Hepatocyte (in vitro differentiated cells): ENCODE data around the gene POLQ.

Experiments used
- EZH2phosphoT487 ChIP-seq: fragments of 200-600 bp; sonication (generic); IDR thresholded peaks from one replicate; pipeline ENCODE4 v1.6.1; 2018; ENCODE audit warnings: antibody characterized with exemption, mild to moderate bottlenecking, low read depth, moderate library complexity; ENCODE audit not compliant: unreplicated experiment, severe bottlenecking
- TF ChIP-seq, protein P1 (sequence below): fragments of 200-600 bp; sonication (generic); IDR thresholded peaks from 2 replicates; pipeline ENCODE4 v1.5.1; 2016; ENCODE audit warnings: antibody characterized with exemption, mild to moderate bottlenecking; ENCODE audit not compliant: poor library complexity

GRCh38 chr3:121430664-121431215 lies 115.0 kb downstream of the POLQ start:
- TF ChIP-seq, protein P1, sequence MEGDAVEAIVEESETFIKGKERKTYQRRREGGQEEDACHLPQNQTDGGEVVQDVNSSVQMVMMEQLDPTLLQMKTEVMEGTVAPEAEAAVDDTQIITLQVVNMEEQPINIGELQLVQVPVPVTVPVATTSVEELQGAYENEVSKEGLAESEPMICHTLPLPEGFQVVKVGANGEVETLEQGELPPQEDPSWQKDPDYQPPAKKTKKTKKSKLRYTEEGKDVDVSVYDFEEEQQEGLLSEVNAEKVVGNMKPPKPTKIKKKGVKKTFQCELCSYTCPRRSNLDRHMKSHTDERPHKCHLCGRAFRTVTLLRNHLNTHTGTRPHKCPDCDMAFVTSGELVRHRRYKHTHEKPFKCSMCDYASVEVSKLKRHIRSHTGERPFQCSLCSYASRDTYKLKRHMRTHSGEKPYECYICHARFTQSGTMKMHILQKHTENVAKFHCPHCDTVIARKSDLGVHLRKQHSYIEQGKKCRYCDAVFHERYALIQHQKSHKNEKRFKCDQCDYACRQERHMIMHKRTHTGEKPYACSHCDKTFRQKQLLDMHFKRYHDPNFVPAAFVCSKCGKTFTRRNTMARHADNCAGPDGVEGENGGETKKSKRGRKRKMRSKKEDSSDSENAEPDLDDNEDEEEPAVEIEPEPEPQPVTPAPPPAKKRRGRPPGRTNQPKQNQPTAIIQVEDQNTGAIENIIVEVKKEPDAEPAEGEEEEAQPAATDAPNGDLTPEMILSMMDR: no peak
- no peak for TF ChIP-seq EZH2phosphoT487
